Measurements from ENCODE around the gene FBXO10.
A peak's percentile ranks its signal among the peaks of the same experiment; 100 is the strongest.

Gene FBXO10

GRCh38 chr9:37464426-37465248, 111.5 kb downstream of the FBXO10 start:
- TF ChIP-seq, protein P1, sequence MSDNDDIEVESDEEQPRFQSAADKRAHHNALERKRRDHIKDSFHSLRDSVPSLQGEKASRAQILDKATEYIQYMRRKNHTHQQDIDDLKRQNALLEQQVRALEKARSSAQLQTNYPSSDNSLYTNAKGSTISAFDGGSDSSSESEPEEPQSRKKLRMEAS (IDR thresholded peaks at IDR 0.05; ENCODE audit: low read depth, low read length), result no peak
- TF ChIP-seq MYC (IDR thresholded peaks at IDR 0.05; ENCODE audit: low read depth, low read length) (no peak), POLR2A (IDR thresholded peaks at IDR 0.05; ENCODE audit: extremely low read depth, insufficient read length) (peak; percentile 17)
- H3K4me3 ChIP-seq (ENCODE audit: low read depth, low read length), result peak overlapping the region; percentile 82
- DNase-seq (ENCODE audit: low read depth), result peak; percentile 72

GRCh38 chr9:37464006-37464405, 112.2 kb downstream of the FBXO10 start:
- no peak for TF ChIP-seq POLR2A (IDR thresholded peaks at IDR 0.05; ENCODE audit: extremely low read depth, insufficient read length)
- TF ChIP-seq CTCF (IDR thresholded peaks at IDR 0.05; ENCODE audit: low read depth, low read length), result no peak
- TF ChIP-seq, protein P1 (IDR thresholded peaks at IDR 0.05; ENCODE audit: low read depth, low read length), result no peak
- no peak for TF ChIP-seq MYC (IDR thresholded peaks at IDR 0.05; ENCODE audit: low read depth, low read length)
- H3K4me3 ChIP-seq (ENCODE audit: low read depth, low read length), result peak overlapping the region; percentile 82
- DNase-seq (ENCODE audit: low read depth), result no peak

Measured in NB4 (cell line).